NCI-H748 (cell line): ENCODE measurements around the gene FBXW11.
"Not testable (repeated sequence)": the region's sequence is repeated elsewhere in the genome, so short reads cannot be mapped to it uniquely, and the experiment has no call there.

Source experiments
- DNase-seq: peaks from one replicate; lab custom pipeline; 2025; ENCODE audit not compliant: unreplicated experiment; lab: John Stamatoyannopoulos, UW

FBXW11 gene

DNA sequence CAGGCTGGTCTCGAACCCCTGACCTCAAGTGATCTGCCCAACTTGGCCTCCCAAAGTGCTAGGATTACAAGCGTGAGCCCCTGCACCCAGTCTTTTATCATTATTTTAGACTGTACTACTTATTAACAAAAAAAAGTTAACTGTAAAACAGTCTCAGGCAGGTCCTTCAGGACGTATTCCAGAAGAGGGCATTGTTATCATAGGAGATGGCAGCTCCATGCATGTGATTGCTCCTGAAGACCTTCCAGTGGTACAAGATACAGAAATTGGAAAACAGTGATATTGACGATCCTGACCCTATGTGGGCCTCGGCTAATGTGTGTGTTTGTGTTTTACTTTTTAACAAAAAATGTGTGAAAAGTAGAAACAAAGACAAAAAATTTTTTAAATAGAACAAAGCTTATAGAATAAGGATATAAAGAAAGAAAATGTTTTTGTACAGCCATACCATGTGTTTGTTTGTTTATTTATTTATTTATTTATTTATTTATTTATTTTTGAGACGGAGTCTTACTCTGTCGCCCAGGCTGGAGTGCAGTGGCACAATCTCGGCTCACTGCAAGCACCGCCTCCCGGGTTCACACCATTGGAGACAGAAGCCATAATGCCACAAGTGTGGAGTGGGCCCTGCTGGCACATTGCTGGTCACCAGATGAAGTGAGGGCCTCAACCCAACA is 13.8 kb upstream of the FBXW11 start:
- DNase-seq = not testable (repeated sequence)

DNA sequence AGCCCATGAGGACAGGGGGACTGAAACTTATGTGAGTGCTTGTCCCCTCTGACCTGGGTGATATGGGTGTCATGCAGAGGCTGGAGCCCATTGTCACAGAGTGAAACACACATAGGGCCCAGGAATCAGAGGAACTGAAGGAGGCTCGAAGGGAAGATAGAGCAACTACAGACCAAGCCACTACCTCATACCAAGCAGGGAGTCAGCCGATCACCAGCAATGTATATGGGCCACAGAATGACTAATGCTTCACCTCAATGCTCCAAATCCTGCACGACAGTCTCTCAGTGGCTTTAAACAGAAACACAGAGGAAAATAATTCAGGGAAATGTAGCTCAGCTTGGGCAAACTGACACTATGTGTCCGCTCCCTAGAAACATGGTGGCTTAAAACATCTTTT is 8.9 kb upstream of the FBXW11 start:
- no peak for DNase-seq

DNA sequence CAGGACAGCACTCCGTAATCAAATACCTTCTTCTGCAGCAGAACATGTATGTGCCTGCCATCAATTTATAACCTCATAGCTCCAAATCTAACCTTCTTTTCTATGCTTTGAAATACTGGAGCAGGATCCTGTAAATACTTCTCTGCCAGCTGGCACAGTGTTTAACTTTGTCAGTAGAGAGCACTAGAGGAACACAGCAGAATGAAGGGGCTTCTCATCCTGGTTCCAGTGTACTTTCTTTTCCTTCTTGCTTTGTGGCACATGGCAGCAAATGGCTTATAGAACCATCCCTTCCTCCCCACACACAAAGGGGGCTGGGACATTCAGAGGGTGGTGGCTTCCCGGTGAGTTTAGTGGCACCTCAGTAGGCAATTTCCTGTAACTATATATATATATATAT is 3.8 kb upstream of the FBXW11 start:
- peak; percentile 8 for DNase-seq

DNA sequence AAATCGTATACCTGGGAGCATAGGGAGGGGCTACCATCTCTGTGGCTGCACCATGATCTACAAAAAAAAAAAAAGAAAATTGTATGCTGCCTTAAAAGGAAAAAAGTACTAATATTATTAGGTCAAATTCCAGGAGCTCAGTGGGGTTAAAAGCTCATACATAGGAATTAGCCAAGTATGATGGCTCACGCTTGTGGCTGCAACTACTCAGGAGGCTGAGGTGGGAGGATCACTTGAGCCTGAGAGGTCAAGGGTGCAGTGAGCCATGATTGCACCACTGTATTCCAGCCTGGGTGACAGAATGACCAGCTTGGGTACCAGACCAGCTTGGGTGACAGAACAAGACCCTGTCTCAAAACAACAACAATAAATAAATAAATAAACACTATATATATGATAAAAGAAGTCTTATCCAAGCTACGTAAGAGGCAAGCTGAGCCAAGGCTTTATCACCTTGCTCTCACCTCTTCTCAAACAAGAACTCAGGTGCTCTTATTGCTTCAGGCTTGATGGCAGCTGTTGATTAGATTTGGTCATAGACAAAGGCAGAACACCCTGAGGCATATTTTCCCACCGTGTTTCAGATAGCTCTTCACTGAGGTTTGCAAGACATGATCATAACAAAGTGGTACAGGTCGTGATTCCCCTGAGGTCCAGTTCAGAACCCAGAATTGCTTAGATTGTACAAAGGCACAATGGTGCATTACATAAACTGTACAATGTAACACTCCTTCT is 3.3 kb upstream of the FBXW11 start:
- DNase-seq = no peak

DNA sequence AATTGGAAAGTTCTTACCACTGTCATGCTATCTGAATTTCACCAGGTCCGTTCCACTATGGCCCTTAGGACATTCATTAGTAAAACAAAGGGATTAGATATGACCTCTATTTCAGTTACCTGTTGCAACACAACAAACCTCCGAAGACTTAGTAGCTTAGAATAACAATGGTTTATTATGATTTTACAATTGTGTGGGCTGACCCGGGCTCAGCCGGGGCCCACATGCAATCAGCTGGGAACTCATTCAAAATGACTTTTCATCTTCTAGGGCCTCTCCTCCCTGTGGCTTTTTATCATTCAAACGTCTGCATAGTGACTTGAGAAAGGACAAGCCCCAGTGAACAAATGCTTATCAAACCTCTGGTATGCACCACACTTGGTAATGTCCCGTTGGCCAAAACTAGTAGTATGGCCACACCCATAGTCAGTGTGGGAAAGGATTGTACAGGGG is 2.3 kb upstream of the FBXW11 start:
- DNase-seq = no peak

DNA sequence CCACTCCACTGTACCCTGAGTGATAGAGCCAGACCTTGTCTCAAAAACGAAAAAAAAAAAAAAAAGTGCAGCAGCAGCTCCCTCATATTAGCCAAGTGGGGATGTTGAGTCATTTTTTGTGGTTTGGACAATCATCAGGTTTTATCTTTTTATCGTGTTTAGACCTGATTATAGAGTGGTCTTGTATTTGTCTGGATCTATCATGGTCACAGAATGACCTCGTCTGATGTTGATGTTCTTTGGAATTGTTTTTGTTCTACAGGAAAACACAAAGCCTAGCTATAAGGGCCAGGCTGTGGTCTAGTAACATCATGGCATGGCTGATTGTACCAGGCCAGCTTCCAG is 1.6 kb upstream of the FBXW11 start:
- DNase-seq = no peak

DNA sequence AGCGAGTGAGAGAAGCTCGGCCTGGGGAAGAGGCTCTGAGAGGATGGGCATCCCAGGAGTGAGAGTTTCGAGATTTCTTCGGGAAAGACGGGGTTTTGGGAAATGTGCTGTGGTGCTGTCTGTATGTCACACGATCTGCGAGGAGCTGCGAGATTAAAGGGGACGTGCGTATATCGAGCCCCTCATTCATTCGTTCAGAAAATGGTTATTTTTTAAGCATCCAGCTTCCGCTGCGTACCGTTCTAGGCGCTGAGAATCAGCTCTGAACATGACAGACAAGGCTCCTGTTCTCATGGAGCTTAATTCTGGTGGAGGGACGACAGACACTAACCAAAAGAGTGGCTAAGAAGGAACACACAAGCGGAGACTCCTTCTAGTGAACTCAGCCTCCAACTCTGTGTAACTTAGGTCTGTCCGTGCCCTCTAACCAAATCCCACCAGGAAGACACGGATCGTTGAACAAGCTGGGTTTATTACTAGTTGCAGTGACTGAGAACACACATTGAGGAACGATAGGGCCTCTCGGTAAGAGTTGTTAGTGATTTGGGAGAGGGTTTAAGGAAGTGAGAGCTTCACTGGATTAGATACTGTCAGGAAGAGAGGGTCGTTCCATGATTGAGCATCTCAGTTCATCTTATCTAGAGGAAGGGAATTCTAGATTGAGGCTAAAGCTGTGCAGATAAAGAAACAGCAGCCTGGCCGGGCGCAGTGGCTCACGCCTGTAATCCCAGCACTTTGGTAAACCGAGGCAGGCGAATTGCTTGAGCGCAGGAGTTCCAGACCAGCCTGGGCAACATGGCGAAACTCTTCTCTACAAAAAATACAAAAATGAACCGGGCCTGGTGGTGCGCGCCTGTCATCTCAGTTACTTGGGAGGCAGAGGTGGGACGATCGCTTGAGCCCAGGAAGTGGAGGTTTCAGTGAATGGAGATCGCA is 1.0 kb upstream of the FBXW11 start:
- DNase-seq = no peak

DNA sequence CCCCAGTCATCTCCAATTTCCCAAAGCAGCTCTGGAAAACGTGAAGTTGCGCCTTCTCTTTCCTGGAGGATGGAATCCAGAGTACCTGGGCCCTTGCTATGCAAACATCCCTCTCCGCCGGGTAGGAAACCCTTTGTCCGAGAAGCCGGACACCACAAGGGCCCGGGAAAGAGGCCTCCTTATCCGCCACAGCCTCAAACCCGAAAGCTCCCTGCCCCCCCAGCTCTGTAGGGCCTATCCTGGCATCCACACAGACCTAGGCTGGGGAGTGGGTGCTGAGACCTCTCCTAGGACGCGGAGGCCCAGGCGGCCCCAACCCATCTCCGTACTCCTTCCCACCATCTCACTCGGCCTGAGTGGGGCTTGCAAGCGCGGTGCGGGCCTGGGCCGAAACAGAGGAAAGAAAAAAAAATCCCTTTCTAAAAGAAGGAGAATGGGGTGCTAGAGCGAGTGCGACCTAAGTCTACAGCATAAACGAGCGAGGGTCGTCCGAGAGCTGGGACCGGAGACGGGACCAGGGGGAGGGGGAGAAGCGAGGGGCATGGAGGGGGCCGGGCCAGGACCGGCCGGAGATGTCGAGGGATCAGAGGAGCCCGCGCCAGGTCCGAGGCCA is 624 bp downstream of the FBXW11 start:
- DNase-seq = peak; percentile 39

DNA sequence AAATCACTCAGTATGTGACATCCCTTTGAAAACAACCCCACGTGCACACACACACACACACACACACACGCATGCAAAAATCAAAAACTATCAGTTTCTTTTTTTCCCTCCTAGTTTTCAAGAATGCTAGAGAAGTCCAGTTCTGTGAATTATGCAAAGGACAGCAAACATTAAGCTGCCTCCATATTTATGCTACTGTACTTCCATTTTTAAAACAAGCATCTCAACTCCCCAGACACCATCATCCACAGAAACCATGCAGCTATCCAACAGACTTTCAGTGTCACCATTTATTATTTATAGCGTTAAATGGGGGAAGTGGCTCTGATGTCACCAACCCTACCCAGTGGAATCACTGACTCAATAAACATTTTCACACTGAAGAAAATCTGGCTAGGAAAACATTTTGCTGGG is 1.6 kb downstream of the FBXW11 start:
- DNase-seq = no peak

DNA sequence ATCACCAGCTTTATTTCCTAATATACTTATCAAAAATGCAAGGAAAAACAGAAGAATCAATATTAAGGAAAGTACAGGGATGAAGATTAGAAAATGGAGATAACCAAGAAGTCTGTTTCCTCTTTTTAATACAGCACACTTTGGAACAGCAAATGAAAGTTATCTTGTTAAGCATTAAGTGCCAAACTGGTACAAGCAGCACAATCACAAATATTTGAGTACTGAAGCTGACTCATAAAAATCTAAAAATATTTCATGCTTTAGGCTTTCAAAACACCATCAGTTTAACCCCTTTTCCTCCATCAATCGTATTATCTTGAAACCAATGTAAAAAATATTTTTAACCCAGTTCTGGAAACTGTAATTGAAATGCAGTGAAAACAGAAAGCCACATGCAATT is 2.7 kb downstream of the FBXW11 start:
- no peak for DNase-seq

DNA sequence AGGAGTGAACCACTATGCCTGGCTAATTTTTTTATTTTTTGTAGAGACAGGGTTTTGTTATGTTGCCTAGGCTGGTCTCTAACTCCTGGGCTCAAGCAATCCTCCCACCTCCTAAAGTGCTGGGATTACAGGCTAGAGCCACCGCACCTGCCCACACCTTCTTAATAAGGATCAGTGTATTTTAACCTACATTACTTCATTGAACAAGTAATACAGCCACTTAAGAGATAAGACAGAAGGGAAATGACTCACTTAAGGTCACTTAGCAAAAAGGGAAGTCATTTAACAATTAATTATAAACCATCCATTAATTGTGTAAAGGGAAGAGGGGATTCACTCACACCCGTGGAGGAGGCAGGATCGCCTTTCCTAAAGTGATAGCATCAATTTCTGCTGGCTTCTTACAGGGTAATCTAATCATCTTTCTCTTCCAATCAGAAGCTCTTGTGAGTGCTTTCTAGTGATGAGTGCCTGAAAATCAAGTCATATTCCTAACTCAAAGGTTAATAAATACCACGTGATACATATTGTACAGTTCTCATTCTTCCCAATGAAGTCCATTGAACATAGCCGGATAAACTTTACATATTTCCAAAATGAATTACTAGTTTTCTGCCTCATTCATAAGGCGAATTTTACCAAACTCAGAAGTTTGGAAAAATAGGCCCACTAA is 3.5 kb downstream of the FBXW11 start:
- DNase-seq = no peak

DNA sequence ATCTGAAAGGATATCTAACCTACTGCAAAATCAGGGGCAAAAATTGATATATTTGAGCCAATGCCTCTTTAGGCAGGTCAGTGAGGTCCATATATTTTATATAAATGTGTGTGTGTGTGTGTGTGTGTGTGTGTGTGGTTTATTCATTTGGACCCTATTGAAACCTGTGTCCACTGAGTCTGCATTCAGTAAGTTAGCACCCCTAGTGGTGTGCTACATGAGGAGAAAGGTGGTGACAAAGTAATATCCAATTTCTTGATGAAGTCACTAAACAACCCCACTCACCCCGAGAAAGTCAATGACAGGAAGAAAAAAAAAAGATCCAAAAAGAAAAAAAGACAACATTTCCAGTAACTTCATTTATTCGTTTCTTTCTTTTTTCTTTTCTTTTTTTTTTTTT is 4.1 kb downstream of the FBXW11 start:
- DNase-seq = peak; percentile 27

DNA sequence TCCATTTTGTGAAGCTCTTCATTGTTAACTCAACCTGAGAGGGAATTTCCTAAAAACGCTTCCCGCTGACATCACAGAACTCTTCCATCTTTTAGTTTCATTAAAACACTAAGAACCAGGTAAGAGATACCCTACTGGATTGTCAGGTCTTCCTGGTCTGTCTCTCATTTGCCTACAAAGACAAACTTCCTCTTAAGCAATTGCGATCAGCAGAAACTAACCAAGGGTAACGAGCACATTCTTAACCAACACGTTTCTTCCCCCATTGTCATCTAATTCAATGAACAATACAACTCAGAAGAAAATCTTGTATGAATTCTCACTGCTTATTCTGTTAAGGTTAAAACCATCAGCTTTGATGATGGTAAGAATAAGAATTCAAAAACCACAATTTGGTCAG is 6.6 kb downstream of the FBXW11 start:
- no peak for DNase-seq

DNA sequence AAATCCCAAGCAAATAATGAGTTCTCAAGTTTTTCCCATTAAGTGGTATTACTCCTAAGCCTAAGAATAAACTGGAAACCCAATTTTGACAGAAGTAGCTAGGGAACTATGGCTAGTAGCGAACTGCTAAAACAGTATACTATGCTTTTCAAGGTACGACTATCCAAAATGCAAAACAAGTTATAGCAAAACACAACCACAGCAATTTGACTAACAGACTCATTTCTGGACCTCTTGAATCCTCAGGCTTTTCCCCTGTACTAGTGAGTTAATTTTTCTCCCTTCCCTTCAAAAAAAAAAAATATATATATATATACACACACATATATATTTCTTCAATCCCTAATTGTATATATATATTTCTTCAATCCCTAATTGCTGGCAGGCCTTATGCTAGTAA is 7.3 kb downstream of the FBXW11 start:
- DNase-seq = no peak

DNA sequence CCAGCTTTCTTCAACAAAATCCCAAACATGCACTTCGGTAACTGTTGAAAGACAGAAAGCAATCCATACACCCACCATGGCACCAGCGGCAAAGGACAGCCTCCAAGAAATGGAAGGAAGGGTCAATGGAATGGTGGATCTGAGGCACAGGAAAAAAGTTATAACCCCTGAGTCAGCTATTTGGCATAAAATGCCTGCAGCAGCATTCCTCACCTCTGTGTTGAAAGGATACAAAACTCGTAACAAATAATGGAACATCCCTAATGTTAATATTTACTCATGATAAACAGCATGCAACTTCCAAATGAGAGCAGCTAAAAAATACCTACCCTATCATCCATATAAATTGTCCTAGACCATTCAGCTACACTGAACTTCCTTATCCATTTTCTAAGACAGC is 9.4 kb downstream of the FBXW11 start:
- no peak for DNase-seq

DNA sequence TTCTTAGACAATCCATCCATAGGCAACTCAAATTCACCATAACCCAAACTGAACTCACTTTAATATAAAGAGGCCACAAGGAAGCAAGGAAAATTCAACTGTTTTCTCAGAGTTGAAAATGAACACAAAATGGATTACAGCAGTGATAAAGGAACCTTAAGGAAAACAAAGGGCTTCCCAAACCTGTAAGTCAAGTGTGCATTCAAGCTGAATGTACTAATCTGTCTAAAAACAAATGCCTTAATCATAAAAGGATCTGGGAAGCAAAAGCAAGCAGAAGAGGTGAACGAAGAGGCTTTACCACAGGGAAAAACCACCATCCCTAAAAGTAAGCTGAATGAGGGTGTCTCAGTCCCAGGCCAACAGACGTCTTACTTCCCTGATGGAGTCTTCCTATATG is 13.6 kb downstream of the FBXW11 start:
- no peak for DNase-seq

DNA sequence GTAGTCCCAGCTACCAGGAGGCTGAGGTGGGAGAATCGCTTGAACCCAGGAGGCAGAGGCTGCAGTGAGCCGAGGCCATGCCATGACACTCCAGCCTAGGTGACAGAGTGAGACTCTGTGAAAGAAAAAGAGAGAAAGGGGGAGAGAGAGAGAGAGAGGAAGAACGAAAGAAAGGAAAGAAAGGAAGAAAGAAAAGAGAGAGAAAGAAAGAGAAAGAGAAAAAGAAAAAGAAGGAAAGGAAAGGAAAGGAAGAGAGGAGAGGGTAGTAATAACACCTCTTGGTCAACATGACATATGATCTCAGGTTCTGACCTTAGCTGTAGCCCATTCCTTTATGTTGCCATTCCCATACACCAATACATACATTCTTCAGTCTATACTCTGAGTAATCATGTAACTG is 14.1 kb downstream of the FBXW11 start:
- no peak for DNase-seq

DNA sequence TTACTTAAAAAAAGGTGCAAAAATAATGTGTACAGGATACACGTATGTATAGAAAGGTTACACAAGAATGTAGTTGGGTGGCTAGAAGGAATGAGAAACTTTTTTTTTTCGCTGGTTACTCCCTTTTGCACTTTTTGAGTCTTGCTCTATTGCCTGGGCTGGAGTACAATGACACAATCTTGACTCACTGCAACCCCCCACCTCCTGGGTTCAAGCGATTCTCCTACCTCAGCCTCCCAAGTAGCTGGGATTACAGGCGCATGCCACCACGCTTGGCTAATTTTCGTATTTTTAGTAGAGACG is 15.8 kb downstream of the FBXW11 start:
- DNase-seq = no peak

DNA sequence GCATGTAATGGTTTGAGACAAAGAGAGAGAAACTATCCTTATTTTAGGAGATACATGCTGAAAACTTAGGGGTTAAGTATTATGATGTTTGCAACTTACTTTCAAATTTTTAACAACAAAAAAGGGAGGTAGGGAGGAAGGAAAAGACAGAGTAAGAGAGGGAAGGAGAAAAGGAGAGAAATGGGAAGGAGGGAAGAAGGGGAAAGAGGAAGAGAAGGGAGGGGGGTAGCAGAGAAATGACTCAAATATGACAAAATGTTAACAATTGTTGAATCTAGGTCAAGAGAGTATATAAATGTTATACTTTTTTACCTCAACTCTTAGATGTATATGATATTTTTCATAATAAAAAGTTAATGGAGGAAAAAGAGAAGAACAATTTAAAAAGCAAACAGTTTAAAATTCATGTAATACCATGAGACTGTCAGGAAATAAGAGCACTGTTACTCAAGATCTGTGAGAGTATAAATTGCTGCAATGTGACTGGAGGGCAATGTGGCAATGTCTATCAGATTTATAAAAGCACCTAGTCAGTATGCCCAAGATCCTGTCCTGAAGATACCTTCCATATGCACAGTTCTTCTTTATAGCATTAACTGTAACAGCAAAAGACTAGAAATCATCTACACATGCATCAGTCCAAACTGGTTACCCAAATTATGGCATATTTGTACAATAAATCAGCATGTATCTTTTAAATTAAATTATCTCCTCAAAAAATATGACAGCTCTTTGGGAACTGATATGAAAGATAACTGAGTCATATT is 16.3 kb downstream of the FBXW11 start:
- no peak for DNase-seq

DNA sequence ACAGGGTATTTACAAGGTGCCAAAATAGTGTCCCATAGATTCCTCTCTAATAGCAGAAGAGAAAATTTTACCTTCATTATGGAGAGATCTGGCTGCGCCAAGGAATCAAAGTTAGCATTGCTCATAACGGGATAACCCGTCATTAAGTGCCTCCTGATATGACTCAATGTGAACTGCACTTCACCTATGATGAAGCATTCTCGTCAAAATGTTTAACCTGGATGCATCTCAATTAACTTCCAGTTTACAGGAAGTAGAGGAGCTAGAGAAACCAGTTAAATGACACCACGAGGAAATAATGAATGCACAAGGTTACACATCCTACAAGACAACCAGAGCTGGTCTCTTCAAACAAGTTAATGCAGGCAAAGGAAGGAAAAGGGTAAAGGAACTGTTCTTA is 17.2 kb downstream of the FBXW11 start:
- DNase-seq = no peak
